Measurements from ENCODE around the gene SECISBP2L.

Gene SECISBP2L

DNA sequence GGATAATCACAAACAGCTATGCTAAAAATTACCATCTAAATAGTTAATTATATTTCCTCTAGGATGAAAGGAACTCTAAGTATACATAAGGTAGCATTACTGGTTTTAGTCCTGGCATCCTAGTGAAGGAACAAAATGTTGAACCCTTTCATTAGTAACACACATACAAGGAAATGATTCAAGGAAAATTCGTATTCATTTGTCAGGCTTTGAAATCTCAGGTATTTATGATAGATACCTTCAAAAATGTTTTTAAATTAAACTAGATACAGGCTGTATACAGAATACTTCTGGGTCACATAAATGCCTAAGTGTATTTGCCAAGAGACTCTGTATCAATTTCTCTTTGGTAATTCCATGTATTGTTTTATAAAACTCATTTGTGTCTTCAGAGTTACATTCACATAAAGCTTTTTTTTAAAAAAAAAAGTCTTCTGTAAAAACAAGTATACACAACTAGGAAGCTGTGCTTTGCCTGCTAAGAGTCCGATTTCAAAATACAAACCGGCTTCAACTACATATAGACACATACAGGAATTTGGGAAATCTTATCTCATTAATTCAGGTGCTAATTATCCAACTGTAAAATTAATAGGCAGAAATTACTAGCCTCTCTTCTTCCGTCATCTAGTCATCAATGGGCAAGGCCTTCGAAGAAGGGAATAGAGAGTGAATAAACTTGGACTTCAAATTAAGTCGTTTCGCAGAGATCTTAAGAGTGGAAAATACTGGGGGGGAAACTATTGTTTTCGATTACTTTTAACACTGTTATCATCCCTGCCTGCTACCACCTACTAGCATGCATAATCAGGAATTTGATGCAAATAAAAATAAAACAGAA, 1.3 kb downstream of the SECISBP2L start:
- peak; percentile 13 for DNase-seq (ENCODE audit: low spot score)
- no peak overlapping the region for H3K27ac ChIP-seq
- TF ChIP-seq, protein P1, sequence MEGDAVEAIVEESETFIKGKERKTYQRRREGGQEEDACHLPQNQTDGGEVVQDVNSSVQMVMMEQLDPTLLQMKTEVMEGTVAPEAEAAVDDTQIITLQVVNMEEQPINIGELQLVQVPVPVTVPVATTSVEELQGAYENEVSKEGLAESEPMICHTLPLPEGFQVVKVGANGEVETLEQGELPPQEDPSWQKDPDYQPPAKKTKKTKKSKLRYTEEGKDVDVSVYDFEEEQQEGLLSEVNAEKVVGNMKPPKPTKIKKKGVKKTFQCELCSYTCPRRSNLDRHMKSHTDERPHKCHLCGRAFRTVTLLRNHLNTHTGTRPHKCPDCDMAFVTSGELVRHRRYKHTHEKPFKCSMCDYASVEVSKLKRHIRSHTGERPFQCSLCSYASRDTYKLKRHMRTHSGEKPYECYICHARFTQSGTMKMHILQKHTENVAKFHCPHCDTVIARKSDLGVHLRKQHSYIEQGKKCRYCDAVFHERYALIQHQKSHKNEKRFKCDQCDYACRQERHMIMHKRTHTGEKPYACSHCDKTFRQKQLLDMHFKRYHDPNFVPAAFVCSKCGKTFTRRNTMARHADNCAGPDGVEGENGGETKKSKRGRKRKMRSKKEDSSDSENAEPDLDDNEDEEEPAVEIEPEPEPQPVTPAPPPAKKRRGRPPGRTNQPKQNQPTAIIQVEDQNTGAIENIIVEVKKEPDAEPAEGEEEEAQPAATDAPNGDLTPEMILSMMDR (conservative IDR thresholded peaks at IDR 0.05; ENCODE audit: low read depth), result no peak
- ChIA-PET POLR2A (ENCODE audit: low non-redundant PET) (no interaction called here), CTCF (no interaction called here)

DNA sequence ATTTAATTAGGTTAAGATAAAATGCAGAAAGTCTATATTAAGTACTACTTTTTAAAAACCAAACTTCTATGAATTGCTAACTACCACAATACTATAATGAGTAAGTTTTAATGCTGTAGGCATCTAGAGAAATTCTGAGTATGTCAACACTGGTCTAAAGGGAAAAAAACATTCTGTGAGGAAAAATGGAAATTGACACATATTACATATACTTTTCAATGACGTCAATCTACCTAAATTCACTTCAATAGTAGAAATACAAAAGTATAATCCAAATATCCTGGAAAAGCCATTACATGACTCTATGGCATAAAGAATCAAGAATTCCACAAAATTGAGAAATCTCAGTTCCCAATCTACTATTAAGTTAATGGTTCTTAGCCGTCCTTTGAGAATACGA, 2.2 kb downstream of the SECISBP2L start:
- TF ChIP-seq, protein P1 (conservative IDR thresholded peaks at IDR 0.05; ENCODE audit: low read depth), result no peak
- DNase-seq (ENCODE audit: low spot score), result no peak
- H3K27ac ChIP-seq, result no peak overlapping the region
- CTCF ChIA-PET, result no interaction called here
- POLR2A ChIA-PET (ENCODE audit: low non-redundant PET), result no interaction called here

DNA sequence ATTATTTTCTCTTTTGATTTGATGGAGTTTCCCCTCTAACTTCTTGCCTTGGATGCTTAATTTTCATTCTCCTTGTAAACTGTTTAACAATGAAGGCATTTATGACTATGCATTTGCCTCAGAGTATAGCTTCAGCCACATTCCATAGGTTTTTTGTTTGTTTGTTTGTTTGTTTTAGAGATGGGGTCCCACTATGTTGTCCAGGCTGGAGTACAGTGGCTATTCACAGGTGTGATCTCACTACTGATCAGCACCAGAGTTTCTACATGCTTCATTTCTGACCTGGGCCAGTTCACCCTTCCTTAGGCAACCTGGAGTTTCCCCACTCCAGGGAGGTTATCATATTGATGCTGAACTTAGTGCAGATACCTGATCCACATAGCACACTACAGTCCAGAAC, 4.1 kb downstream of the SECISBP2L start:
- DNase-seq (ENCODE audit: low spot score), result no peak
- no peak overlapping the region for H3K27ac ChIP-seq
- POLR2A ChIA-PET (ENCODE audit: low non-redundant PET), result no interaction called here
- CTCF ChIA-PET, result no interaction called here
- TF ChIP-seq, protein P1 (conservative IDR thresholded peaks at IDR 0.05; ENCODE audit: low read depth), result no peak

DNA sequence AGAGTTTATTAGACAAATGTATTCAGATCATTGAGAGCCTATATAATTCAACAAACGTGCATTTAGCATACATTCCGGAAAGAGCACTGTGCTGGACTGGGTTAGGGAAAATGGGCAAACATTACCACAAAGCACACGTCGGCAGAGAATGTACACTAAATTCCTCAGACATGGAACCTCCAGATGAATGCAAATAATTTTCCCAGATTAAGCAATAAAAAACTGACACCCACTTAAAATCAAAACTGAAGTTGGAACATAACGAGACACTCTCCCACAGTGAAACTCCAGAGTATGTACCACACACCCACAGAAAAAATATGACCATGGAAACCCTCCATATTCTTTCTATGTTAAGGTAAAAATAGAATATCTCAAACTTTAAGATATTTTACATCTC, 4.8 kb downstream of the SECISBP2L start:
- ChIA-PET POLR2A (ENCODE audit: low non-redundant PET) (no interaction called here), CTCF (no interaction called here)
- no peak overlapping the region for H3K27ac ChIP-seq
- TF ChIP-seq, protein P1 (conservative IDR thresholded peaks at IDR 0.05; ENCODE audit: low read depth), result no peak
- no peak for DNase-seq (ENCODE audit: low spot score)

DNA sequence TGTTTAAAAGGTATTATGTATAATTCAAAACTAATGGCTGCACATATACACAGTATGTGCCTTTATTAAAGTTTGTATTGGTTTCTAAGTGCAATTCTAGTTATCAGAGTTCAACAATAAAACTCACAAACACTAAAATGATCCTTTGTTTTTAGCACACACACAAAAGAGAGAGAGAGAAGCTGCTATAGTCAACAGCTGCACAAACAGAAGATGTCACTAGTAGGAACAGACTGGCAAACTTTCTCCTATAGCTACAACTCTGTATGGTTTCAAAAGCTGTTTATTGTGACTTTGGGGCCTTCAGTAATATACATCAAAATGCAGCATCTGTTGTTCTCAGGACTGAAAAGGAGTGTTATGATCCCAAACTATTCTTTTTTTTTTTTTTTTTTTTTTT, 6.1 kb downstream of the SECISBP2L start:
- H3K27ac ChIP-seq, result no peak overlapping the region
- no peak for DNase-seq (ENCODE audit: low spot score)
- CTCF ChIA-PET, result no interaction called here
- TF ChIP-seq, protein P1 (conservative IDR thresholded peaks at IDR 0.05; ENCODE audit: low read depth), result no peak
- POLR2A ChIA-PET (ENCODE audit: low non-redundant PET), result no interaction called here

DNA sequence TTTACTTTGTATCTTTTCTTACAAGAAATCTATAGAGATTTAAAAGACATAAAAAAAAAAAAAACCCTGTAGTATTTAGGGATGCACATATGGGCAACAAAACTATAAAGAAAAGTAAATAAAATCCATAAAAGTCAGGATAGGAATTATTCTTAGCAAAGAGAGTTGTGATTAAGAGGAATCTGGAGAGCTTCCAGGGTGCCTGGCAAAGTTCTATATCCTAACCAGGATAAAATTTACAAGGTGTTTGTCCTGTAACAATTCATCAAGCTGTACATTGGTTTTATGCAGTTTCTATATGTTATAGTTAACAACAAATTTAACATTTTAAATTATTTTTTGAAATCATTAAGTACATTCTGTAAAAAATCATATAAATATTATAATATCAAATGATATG, 7.9 kb downstream of the SECISBP2L start:
- DNase-seq (ENCODE audit: low spot score), result no peak
- POLR2A ChIA-PET (ENCODE audit: low non-redundant PET), result no interaction called here
- TF ChIP-seq, protein P1 (conservative IDR thresholded peaks at IDR 0.05; ENCODE audit: low read depth), result no peak
- H3K27ac ChIP-seq, result no peak overlapping the region
- CTCF ChIA-PET, result interaction anchor here (0.9 kb wide), 1 partner anchor 65 kb away, joined by 3 read pairs; no protein-coding TSS in a partner anchor
